Measurements from ENCODE around the gene MYCBPAP.

DNA sequence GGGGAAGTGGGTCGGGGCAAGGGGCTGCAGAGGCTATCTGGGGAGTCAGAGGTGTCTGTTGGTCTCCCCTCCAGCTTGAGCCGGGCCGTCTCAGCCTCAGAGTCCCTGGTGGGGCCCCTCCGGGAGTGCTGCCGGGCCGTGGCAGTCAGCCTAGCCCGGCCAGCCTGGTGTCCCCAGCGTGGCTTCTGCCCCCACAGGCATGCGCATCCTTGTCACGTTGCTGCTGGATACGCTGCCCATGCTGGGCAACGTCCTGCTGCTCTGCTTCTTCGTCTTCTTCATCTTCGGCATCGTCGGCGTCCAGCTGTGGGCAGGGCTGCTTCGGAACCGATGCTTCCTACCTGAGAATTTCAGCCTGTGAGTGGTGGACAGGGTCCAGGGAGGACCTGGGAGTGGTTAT, 63.4 kb downstream of the MYCBPAP start:
- TF ChIP-seq, protein P1, sequence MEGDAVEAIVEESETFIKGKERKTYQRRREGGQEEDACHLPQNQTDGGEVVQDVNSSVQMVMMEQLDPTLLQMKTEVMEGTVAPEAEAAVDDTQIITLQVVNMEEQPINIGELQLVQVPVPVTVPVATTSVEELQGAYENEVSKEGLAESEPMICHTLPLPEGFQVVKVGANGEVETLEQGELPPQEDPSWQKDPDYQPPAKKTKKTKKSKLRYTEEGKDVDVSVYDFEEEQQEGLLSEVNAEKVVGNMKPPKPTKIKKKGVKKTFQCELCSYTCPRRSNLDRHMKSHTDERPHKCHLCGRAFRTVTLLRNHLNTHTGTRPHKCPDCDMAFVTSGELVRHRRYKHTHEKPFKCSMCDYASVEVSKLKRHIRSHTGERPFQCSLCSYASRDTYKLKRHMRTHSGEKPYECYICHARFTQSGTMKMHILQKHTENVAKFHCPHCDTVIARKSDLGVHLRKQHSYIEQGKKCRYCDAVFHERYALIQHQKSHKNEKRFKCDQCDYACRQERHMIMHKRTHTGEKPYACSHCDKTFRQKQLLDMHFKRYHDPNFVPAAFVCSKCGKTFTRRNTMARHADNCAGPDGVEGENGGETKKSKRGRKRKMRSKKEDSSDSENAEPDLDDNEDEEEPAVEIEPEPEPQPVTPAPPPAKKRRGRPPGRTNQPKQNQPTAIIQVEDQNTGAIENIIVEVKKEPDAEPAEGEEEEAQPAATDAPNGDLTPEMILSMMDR (IDR thresholded peaks at IDR 0.05), result no peak
- no peak for TF ChIP-seq POLR2AphosphoS5 (IDR thresholded peaks at IDR 0.05)

Measured in suprapubic skin (tissue), 3 donors.